OCI-LY1 (cell line): ENCODE measurements around the gene CACNA2D3.
"Not testable (repeated sequence)": the region's sequence is repeated elsewhere in the genome, so short reads cannot be mapped to it uniquely, and the experiment has no call there.

Experiments used
- H2AFZ ChIP-seq: fragments of 200-600 bp; sonication (generic), shearing (Covaris generic); 2 replicates; pipeline ENCODE4 v1.6.0; 2014; ENCODE audit warnings: antibody characterized with exemption, mild to moderate bottlenecking, low read length
- H3F3A ChIP-seq: fragments of 200-600 bp; sonication (generic), shearing (Covaris generic); 2 replicates; pipeline ENCODE4 v1.6.0; 2014; ENCODE audit warnings: mild to moderate bottlenecking, antibody characterized with exemption, low read length, moderate library complexity; ENCODE audit not compliant: insufficient read depth
- H3K27ac ChIP-seq: fragments of 200-600 bp; sonication (generic); 2 replicates; pipeline ENCODE4 v1.5.1; 2014; ENCODE audit warnings: low read length, mixed run types, mild to moderate bottlenecking, low read depth; ENCODE audit not compliant: poor library complexity, severe bottlenecking
- H3K27me3 ChIP-seq: fragments of 200-600 bp; sonication (generic); 2 replicates; pipeline ENCODE4 v1.6.0; 2014; ENCODE audit warnings: antibody characterized with exemption, mild to moderate bottlenecking, low read length, moderate library complexity; ENCODE audit not compliant: insufficient read depth
- H3K36me3 ChIP-seq: fragments of 200-600 bp; sonication (generic); 2 replicates; pipeline ENCODE4 v1.6.1; 2014; ENCODE audit warnings: mild to moderate bottlenecking, antibody characterized with exemption, low read length, moderate library complexity, mixed read lengths; ENCODE audit not compliant: insufficient read depth
- H3K4me1 ChIP-seq: fragments of 200-600 bp; sonication (generic); 2 replicates; pipeline ENCODE4 v1.5.1; 2014; ENCODE audit warnings: mild to moderate bottlenecking, low read length, moderate library complexity; ENCODE audit not compliant: insufficient read depth, severe bottlenecking
- H3K4me2 ChIP-seq: fragments of 200-600 bp; sonication (generic), shearing (Covaris generic); 2 replicates; pipeline ENCODE4 v1.6.1; 2014; ENCODE audit warnings: low read length
- H3K4me3 ChIP-seq: fragments of 200-600 bp; sonication (generic); 2 replicates; pipeline ENCODE4 v1.5.1; 2014; ENCODE audit warnings: low read length, low read depth, mild to moderate bottlenecking, mixed read lengths; ENCODE audit not compliant: poor library complexity, severe bottlenecking
- H3K79me2 ChIP-seq: fragments of 200-600 bp; shearing (Covaris generic); 2 replicates; pipeline ENCODE4 v1.6.1; 2016; ENCODE audit warnings: mixed run types, low read length, mixed read lengths; ENCODE audit not compliant: insufficient read depth
- H3K9ac ChIP-seq: fragments of 200-600 bp; sonication (generic), shearing (Covaris generic); 2 replicates; pipeline ENCODE4 v1.6.1; 2014; ENCODE audit warnings: mild to moderate bottlenecking, low read length, mixed read lengths
- H3K9me2 ChIP-seq: fragments of 200-600 bp; sonication (generic), shearing (Covaris generic); 2 replicates; pipeline ENCODE4 v1.6.1; 2014; ENCODE audit warnings: low read depth, mild to moderate bottlenecking, low read length, mixed read lengths
- H3K9me3 ChIP-seq: fragments of 200-600 bp; shearing (Covaris generic); 2 replicates; pipeline ENCODE4 v1.6.1; 2014; ENCODE audit warnings: low read length, mixed read lengths
- H4K20me1 ChIP-seq: fragments of 200-600 bp; sonication (generic), shearing (Covaris generic); 2 replicates; pipeline ENCODE4 v1.6.0; 2016; ENCODE audit warnings: mild to moderate bottlenecking, low read length; ENCODE audit not compliant: insufficient read depth
- CTCF ChIP-seq: fragments of 200-600 bp; sonication (generic), shearing (Covaris generic); IDR thresholded peaks from 2 replicates; pipeline ENCODE4 v1.5.1; 2017; ENCODE audit warnings: mild to moderate bottlenecking, antibody characterized with exemption, low read length, moderate library complexity, mixed read lengths
- EZH2 ChIP-seq: fragments of 200-600 bp; sonication (generic), shearing (Covaris generic); IDR thresholded peaks from 2 replicates; pipeline ENCODE4 v1.8.0; 2017; ENCODE audit warnings: borderline replicate concordance, mixed run types, mild to moderate bottlenecking, antibody characterized with exemption, low read length, moderate library complexity, mixed read lengths

Gene CACNA2D3

DNA sequence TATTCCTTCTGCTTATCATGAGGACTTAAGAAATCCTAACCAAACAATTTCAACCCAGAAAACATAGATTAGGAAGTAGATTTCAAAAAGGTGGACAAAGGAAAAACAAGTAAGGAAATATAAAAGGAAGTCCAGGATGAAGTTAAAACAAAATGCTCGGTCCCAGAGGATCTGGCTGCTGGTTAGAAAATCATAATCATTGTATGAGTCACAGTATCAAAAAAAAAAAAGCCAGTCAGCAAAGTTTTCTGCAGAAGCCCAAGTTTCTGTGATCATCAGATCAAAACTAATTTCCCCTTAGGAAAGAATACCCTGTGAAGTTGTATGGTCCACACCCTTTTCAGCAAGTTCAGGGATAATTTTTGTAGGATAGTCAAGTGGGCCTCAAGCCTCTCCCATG is 848.5 kb downstream of the CACNA2D3 start:
- H3K9me2 ChIP-seq = no peaks in the 10 kb centered on the region
- H2AFZ ChIP-seq = no peak overlapping the region
- H3K9me3 ChIP-seq = no peaks in the 10 kb centered on the region
- TF ChIP-seq CTCF (no peak), EZH2 (no peak)
- H3K27ac ChIP-seq = no peak overlapping the region
- H3K27me3 ChIP-seq = no peaks in the 10 kb centered on the region
- H3K4me3 ChIP-seq = no peak overlapping the region
- no peak overlapping the region for H3K9ac ChIP-seq
- H4K20me1 ChIP-seq = no peaks in the 10 kb centered on the region
- no peaks in the 10 kb centered on the region for H3K36me3 ChIP-seq
- H3F3A ChIP-seq = no peaks in the 10 kb centered on the region
- H3K4me2 ChIP-seq = no peak overlapping the region
- H3K79me2 ChIP-seq = no peaks in the 10 kb centered on the region
- no peaks in the 10 kb centered on the region for H3K4me1 ChIP-seq

DNA sequence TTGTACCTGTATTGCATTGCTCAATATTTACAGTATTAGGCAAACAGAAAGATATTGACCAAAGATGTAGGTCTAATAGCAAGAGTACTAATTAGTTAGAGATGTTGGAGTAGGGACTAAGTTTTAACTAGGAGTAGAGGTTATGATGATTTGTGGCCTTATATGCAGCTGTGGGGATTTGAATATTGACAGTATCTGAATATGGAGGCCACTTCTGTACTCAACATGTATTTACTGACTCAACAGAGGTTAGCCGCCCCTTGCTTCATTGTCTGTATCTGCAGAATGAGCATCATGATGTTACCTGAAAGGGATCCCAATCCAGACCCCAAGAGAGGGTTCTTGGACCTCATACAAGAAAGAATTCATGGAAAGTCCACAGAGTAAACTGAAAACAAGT is 855.1 kb downstream of the CACNA2D3 start:
- Histone ChIP-seq H3K4me3 (no peak overlapping the region), H3K9me2 (no peaks in the 10 kb centered on the region), H3K27ac (no peak overlapping the region), H3K9me3 (no peaks in the 10 kb centered on the region), H3K27me3 (no peaks in the 10 kb centered on the region), H3K4me1 (no peaks in the 10 kb centered on the region), H3K36me3 (no peaks in the 10 kb centered on the region), H3K79me2 (no peaks in the 10 kb centered on the region), H3K4me2 (no peak overlapping the region), H3F3A (no peaks in the 10 kb centered on the region), H4K20me1 (no peaks in the 10 kb centered on the region), H3K9ac (no peak overlapping the region), H2AFZ (no peak overlapping the region)
- TF ChIP-seq CTCF (no peak), EZH2 (no peak)

- H3K79me2 ChIP-seq, H2AFZ ChIP-seq, H3K9me3 ChIP-seq, H3K4me2 ChIP-seq, H3K9ac ChIP-seq, H3K36me3 ChIP-seq, H3K4me1 ChIP-seq, H3K4me3 ChIP-seq, H3K9me2 ChIP-seq, H3F3A ChIP-seq, H3K27me3 ChIP-seq, H3K27ac ChIP-seq, H4K20me1 ChIP-seq: not testable (repeated sequence)
Measured at GRCh38 chr3:54977946-54978345, 855.6 kb downstream of the CACNA2D3 start.

- Histone ChIP-seq H4K20me1 (no peaks in the 10 kb centered on the region), H3K9me3 (no peaks in the 10 kb centered on the region), H3F3A (no peaks in the 10 kb centered on the region), H3K9ac (no peak overlapping the region), H3K4me2 (no peak overlapping the region), H3K79me2 (no peaks in the 10 kb centered on the region), H3K9me2 (no peaks in the 10 kb centered on the region), H3K4me3 (no peak overlapping the region), H2AFZ (no peak overlapping the region), H3K4me1 (no peaks in the 10 kb centered on the region), H3K27me3 (no peaks in the 10 kb centered on the region), H3K36me3 (no peaks in the 10 kb centered on the region), H3K27ac (no peak overlapping the region)
- TF ChIP-seq EZH2 (no peak), CTCF (no peak)
Measured at GRCh38 chr3:54982807-54983206, 860.5 kb downstream of the CACNA2D3 start.
